ENCODE measurements around the gene PEX16.
A peak's percentile ranks its signal among the peaks of the same experiment; 100 is the strongest.
"Not testable (repeated sequence)": the region's sequence is repeated elsewhere in the genome, so short reads cannot be mapped to it uniquely, and the experiment has no call there.

The PEX16 gene

GRCh38 chr11:45913514-45913913 lies 4.2 kb downstream of the PEX16 start:
- no peak for TF ChIP-seq TAF1 (IDR thresholded peaks at IDR 0.05; ENCODE audit: borderline replicate concordance, low read depth, low read length)
- TF ChIP-seq POLR2AphosphoS5 (IDR thresholded peaks at IDR 0.05; ENCODE audit: low read depth, low read length), result no peak
- no peak for TF ChIP-seq POLR2A (IDR thresholded peaks at IDR 0.05; ENCODE audit: low read depth, low read length)
- no peak for FAIRE-seq
- no peak for DNase-seq (ENCODE audit: insufficient read length)

GRCh38 chr11:45910623-45911022 lies 7.1 kb downstream of the PEX16 start:
- DNase-seq (ENCODE audit: insufficient read length) (no peak), FAIRE-seq (no peak)
- TF ChIP-seq POLR2AphosphoS5 (IDR thresholded peaks at IDR 0.05; ENCODE audit: low read depth, low read length) (no peak), POLR2A (IDR thresholded peaks at IDR 0.05; ENCODE audit: low read depth, low read length) (no peak), TAF1 (IDR thresholded peaks at IDR 0.05; ENCODE audit: borderline replicate concordance, low read depth, low read length) (no peak)

- no peak for DNase-seq (ENCODE audit: insufficient read length)
- TF ChIP-seq POLR2A (IDR thresholded peaks at IDR 0.05; ENCODE audit: low read depth, low read length), result no peak; the same call in 1 of the 2 replicates
- FAIRE-seq, result no peak
Observed at GRCh38 chr11:45909594-45910475, 7.8 kb downstream of the PEX16 start.

GRCh38 chr11:45907911-45908370 lies 9.7 kb downstream of the PEX16 start:
- TF ChIP-seq POLR2A (IDR thresholded peaks at IDR 0.05; ENCODE audit: low read depth, low read length) (no peak), TAF1 (IDR thresholded peaks at IDR 0.05; ENCODE audit: borderline replicate concordance, low read depth, low read length) (no peak), POLR2AphosphoS5 (IDR thresholded peaks at IDR 0.05; ENCODE audit: low read depth, low read length) (no peak; the same call in 1 of the 2 replicates)
- FAIRE-seq (no peak), DNase-seq (ENCODE audit: insufficient read length) (no peak)

GRCh38 chr11:45906965-45907611 lies 10.6 kb downstream of the PEX16 start, which contains the start of gene FREY1:
TSS of gene FREY1 (minus strand) at chr11:45907271. CDS start at chr11:45907245, 26 bp downstream.
- FAIRE-seq (no peak), DNase-seq (ENCODE audit: insufficient read length) (no peak)
- TF ChIP-seq TAF1 (IDR thresholded peaks at IDR 0.05; ENCODE audit: borderline replicate concordance, low read depth, low read length) (no peak), POLR2A (IDR thresholded peaks at IDR 0.05; ENCODE audit: low read depth, low read length) (peak; percentile 10; the same call in 1 of the 2 replicates)

GRCh38 chr11:45906096-45906682 lies 11.5 kb downstream of the PEX16 start:
- DNase-seq (ENCODE audit: insufficient read length) (no peak), FAIRE-seq (peak; percentile 64)
- TF ChIP-seq POLR2A (IDR thresholded peaks at IDR 0.05; ENCODE audit: low read depth, low read length) (no peak), POLR2AphosphoS5 (IDR thresholded peaks at IDR 0.05; ENCODE audit: low read depth, low read length) (no peak), TAF1 (IDR thresholded peaks at IDR 0.05; ENCODE audit: borderline replicate concordance, low read depth, low read length) (no peak)

- not testable (repeated sequence) for FAIRE-seq; DNase-seq (ENCODE audit: insufficient read length)
Observed at GRCh38 chr11:45905576-45905975, 12.1 kb downstream of the PEX16 start.

GRCh38 chr11:45905095-45905494 lies 12.6 kb downstream of the PEX16 start:
- DNase-seq (ENCODE audit: insufficient read length), result no peak
- FAIRE-seq, result no peak
- TF ChIP-seq POLR2A (IDR thresholded peaks at IDR 0.05; ENCODE audit: low read depth, low read length), result no peak
- no peak for TF ChIP-seq TAF1 (IDR thresholded peaks at IDR 0.05; ENCODE audit: borderline replicate concordance, low read depth, low read length)
- no peak for TF ChIP-seq POLR2AphosphoS5 (IDR thresholded peaks at IDR 0.05; ENCODE audit: low read depth, low read length)

- FAIRE-seq (no peak), DNase-seq (ENCODE audit: insufficient read length) (no peak)
- TF ChIP-seq POLR2AphosphoS5 (IDR thresholded peaks at IDR 0.05; ENCODE audit: low read depth, low read length) (no peak), TAF1 (IDR thresholded peaks at IDR 0.05; ENCODE audit: borderline replicate concordance, low read depth, low read length) (no peak), POLR2A (IDR thresholded peaks at IDR 0.05; ENCODE audit: low read depth, low read length) (no peak)
Observed at GRCh38 chr11:45904309-45904915, 13.3 kb downstream of the PEX16 start.

GRCh38 chr11:45902452-45903380 lies 15.0 kb downstream of the PEX16 start:
- FAIRE-seq, result no peak
- TF ChIP-seq POLR2A (IDR thresholded peaks at IDR 0.05; ENCODE audit: low read depth, low read length) (no peak), POLR2AphosphoS5 (IDR thresholded peaks at IDR 0.05; ENCODE audit: low read depth, low read length) (no peak), TAF1 (IDR thresholded peaks at IDR 0.05; ENCODE audit: borderline replicate concordance, low read depth, low read length) (no peak)

More at GRCh38 chr11:45902452-45903380, 15.0 kb downstream of the PEX16 start:
- DNase-seq (ENCODE audit: insufficient read length), result no peak
